B cell (primary cell): ENCODE data around the gene OCA2.

Experiments used
- EZH2 ChIP-seq: IDR thresholded peaks from 2 replicates; pipeline ENCODE4 v1.6.1; 2012; ENCODE audit warnings: borderline replicate concordance, low read depth, mild to moderate bottlenecking, moderate library complexity, low read length; ENCODE audit not compliant: insufficient read depth, poor library complexity, severe bottlenecking
- TF ChIP-seq, protein P1 (sequence below): fragments of 200-600 bp; IDR thresholded peaks from one replicate; pipeline ENCODE4 v1.8.0; 2022; ENCODE audit warnings: antibody characterized with exemption, mild to moderate bottlenecking

DNA sequence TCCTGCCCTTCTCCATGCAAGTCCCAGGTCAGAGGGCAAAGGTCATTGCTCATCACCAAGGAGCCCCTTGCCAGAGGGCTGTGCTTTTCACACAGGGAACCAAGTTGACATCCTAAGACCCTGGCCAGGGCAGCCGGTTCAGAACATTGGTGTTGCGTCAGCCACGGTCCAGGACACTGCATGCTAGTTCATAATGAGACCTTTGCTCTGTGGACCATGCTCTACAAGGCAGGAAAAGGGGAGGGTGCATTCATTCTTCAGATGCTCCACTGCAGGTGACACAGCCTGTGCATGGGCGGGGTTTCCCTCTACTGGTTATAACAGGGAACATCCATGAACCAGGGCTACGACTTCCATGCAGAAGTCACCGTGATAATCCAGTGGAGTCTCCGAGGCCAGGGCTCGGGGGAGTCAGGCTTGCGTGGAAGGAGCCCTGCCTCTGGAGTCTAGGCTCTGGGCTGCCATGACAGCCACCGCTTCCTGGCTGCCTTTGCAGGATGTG, 81.6 kb downstream of the OCA2 start:
- TF ChIP-seq, protein P1, sequence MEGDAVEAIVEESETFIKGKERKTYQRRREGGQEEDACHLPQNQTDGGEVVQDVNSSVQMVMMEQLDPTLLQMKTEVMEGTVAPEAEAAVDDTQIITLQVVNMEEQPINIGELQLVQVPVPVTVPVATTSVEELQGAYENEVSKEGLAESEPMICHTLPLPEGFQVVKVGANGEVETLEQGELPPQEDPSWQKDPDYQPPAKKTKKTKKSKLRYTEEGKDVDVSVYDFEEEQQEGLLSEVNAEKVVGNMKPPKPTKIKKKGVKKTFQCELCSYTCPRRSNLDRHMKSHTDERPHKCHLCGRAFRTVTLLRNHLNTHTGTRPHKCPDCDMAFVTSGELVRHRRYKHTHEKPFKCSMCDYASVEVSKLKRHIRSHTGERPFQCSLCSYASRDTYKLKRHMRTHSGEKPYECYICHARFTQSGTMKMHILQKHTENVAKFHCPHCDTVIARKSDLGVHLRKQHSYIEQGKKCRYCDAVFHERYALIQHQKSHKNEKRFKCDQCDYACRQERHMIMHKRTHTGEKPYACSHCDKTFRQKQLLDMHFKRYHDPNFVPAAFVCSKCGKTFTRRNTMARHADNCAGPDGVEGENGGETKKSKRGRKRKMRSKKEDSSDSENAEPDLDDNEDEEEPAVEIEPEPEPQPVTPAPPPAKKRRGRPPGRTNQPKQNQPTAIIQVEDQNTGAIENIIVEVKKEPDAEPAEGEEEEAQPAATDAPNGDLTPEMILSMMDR: no peak
- TF ChIP-seq EZH2: no peak
